Activated CD4-positive, alpha-beta T cell treated with anti-CD3 and anti-CD28 coated beads, Interleukin-2, Interleukin-4, amounts not matched to agents 100 ng/mL and 50 ng/mL, durations not matched to agents 16 hours and 8 hours (primary cell): Measurements from ENCODE around the gene GAST.

Experiments
- DNase-seq: peaks from one replicate; pipeline ENCODE4 v3.0.0-alpha.2; 2020; ENCODE audit warnings: low spot score

GAST gene

DNA sequence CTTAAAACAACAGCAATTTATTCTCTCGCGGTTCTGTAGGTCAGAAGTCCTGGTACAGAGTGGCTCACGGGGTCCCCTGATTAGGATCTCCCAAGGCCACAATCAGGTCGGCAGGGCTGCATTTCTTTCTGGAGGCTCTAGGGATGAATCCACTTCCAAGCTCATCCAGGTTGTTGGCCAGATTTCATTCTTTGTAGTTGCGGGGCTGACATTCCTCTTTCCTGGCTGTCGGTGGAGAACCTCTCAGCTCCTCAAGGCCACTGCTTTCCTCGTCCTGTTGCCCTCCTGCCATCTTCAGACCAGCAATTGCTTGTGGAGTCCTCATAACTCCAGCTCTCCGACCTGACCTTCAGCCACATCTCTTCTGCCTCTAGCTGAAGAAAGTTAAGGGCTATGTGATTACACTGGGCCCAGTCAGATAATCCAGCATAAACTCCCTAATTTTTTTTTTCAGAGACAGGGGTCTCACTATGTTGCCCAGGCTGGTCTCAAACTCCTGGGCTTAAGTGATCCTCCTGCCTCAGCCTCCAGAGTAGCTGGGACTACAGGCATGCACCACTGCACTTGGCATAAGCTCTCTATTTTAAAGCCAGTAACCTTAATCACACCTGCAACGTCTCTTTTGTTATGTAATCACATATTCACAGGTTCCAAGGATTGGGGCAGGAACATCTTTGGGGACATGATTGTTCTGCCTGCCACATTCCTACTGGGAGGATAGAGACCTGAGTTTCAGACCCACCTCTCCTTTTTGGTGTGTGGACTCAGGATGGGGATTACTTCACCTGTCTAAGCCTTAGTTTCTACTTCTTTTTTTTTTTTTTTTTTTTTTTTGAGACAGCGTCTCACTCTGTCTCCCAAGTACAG lies 4.1 kb upstream of the GAST start:
- no peak for DNase-seq

- DNase-seq: no peak
Observed at GRCh38 chr17:41710472-41711090, 1.6 kb upstream of the GAST start.

DNA sequence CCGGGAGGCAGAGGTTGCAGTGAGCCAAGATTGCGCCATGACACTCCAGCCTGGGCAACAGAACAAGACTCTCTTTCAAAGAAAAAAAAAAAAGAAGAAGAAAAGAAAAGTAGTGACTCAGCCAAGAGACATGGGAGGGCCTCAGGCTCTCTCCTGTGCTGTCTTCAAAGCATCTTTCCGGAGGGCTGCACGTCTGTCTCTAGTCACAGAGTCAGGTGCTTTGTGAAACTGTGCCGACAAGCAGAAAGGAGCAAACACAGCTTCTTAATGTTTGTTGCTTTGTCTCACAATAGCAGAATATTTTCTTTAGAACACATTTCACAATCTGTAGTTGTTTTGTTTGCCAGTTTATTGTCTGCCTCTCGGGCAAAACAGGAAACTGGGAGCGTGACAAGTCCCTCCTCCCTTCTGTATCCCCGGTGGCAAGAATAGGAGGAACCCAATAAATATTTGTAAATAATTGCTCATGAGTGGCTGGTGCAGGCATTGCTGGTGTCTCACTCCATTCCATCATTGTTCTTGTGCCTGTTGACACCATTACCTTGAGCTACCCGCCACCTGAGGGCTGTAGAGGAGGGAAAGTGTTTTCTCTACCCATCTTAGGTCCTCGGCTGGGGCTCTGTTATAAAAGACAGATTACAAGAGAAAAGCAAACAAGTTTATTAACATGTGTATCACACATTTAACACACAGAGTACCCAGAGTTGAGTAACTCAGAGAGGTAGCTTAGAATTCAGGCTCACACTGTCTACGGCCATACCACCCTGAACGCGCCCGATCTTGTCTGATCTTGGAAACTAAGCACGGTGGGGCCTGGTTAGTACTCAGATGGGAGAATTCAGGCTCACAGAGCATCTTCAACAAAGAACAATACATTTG lies 5.5 kb downstream of the GAST start:
- no peak for DNase-seq

DNA sequence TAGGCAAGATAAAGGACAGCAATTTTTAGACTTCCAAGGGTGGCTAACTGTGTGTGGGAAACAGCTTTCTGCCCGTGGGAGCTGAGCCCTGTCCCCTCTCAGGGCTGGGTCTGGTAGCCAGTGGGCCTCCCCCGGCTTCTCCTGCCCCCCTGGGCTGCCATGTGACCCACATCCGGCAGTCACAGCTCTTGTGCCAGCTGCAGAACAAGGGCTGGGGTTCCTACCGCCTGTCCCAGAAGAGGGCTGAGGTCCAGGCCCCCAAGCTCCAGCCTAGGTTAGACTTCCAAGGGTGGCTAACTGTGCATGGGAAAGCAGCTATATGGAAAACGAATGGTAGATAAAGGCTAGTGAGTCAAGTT lies 6.1 kb downstream of the GAST start:
- no peak for DNase-seq

- DNase-seq: no peak
Observed at GRCh38 chr17:41722231-41722630, 10.1 kb downstream of the GAST start.

DNA sequence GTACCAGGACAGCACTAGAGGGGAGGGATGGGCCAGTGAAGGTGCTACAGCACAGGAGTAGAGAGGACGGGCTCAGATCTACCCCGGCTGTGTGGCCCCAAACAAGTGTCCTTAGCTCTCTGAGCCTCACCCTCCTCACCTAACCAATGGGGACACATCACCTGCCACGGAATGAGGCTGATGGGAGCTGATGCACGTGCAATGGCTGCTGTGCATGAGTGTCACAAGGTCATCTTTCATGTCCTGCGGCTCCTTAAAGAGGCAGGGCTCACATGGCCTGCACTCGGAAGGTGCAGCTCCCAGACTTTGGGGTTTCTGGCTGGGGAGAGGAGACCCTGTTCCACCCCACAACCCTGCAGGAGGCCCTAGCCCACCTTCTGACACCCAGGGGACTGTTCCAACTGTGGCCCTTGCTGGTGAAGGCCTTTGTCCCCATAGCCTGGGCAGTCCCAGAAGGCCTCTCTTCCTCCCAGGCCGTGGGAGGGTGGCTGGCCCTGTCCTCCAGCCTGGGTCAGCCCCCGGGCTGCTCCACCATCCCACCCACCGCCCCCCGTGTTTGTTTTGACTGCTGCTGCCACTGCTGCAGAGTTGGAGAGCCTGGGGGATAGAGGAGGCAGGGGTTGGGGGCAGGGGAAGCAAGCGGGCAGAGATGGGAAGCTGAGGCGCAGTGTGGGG lies 11.8 kb downstream of the GAST start:
- no peak for DNase-seq

DNA sequence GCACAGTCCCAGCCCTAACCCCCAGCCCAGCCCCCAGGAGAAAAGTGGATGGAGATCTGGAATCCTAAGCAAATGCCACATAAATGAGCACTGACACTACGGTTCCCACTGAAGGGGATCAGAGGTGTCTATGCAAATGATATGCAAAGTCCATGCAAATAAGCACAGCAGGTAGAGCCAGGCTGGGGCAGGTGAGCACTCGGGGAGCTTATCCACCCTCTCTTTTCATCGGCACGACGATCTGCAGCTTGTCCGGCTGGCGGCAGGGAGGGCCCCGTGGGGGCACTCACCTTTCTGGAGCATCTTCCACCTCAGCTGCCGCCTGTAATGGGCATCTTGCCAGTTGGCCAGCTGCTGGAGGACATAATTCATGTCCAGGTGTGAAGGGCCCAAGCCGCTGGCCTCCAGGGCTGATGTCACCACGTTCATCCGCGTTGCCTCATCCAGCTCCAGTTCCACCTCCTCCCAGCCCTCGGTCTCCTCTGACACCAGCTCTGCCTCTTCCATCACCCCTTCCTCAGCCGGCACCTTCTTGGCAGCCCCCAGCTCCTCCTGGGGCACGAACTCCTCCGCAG lies 12.4 kb downstream of the GAST start:
- no peak for DNase-seq

DNA sequence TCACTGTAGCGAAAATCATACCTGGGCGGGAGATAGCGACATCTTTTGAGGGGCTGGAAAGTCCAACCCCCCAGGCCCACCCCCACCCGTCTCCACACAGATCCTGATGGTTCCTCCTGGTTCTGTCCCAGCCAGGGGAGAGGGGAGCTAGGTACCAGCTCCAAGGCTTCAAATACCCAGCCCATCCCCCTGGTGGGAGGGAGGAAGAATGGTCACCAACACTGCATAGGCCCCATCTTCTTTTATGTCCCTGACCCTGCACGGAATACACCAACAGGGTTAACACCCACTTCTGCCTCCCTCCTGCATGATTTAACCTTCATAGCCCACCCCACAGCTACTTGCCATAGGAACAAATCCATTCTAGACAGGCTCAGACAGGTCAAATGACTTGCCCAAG lies 13.0 kb downstream of the GAST start:
- no peak for DNase-seq

DNA sequence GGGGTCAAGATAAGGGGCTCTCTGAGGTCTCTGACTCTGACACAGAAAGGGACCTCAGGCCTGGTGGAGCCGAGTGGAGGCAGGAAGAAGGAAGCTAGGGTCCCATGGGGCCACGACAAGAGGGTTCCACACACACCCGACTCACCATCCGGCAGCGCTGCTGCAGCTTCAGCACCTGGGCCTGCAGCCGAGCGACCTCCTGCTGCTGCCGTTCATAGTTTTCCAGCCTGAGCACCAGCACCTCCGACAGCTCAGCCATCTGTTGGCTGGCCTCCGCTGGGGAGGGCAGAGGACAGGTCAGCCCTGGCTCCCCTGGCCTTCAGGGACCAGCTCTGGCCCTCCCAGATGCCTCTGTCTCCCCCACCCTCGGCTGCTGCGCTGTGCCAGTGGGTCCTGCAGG lies 15.9 kb downstream of the GAST start:
- DNase-seq: no peak

GRCh38 chr17:41730479-41730878 lies 18.3 kb downstream of the GAST start:
- no peak for DNase-seq

DNA sequence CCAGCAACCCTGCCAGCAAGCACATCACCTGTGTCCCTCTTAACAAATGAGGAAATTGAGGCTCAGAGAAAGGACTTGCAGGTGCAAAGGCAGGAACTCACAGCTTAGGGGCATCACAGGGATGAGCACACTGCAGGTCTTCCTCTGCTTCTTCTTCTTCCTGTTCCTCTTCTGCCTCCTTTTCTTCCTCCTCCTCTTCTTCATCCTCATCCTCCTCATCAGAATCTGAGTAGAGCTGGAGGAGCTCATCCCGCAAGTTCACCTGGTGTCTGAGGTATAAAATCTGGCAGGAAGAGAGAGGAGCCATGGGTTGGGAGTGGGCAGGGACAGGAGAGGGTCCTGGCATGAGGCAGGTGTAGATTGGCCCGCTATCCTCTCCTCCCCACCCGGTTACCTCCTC lies 19.7 kb downstream of the GAST start:
- DNase-seq: no peak

GRCh38 chr17:41733348-41734138 lies 21.4 kb downstream of the GAST start:
- DNase-seq: no peak

GRCh38 chr17:41734139-41734948 lies 22.2 kb downstream of the GAST start, which contains the start of gene HAP1:
TSS of gene HAP1 (minus strand) at chr17:41734643. CDS start at chr17:41734634, 9 bp downstream.
- no peak for DNase-seq

GRCh38 chr17:41734949-41735313 lies 22.8 kb downstream of the GAST start:
- DNase-seq: no peak

DNA sequence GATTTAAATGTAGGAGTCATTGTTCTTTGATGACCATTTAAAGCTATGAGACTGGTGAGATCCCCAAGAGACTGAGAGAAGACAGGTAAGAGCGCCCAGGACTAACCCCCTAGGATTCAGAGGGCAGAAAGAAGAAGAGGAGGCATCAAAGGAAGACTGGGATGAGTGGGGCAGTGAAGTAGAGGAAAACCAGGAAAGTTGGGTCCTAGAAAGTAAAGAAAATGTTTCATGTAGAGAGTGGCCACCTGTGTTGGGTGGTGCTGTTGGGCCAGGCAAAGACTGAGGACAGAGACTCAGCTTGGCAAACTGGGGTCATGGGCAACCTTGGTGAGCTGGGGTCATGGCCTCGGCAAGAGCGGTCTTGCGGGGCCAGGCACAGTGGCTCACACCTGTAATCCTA lies 23.6 kb downstream of the GAST start:
- DNase-seq: no peak

- no peak for DNase-seq
Observed at GRCh38 chr17:41736983-41737679, 25.0 kb downstream of the GAST start.

DNA sequence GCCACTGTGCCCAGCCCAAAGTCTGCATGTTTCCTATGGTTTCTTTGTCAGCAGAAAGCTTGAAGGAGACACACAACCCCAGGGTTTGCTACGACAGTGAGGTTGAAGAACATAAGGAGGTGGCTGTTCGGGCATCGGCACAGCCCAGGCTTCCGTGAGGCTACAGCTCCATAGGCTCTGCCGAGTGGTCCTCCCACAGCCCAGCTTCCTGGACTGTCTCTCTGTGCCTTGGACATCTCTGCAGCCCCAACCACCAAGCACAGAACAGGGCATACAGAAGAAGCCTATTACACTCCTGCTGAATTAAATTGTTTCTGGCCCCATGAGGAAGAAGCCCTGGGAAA lies 25.5 kb downstream of the GAST start:
- no peak for DNase-seq

GRCh38 chr17:41738077-41738800 lies 26.1 kb downstream of the GAST start:
- peak; percentile 86 for DNase-seq

DNA sequence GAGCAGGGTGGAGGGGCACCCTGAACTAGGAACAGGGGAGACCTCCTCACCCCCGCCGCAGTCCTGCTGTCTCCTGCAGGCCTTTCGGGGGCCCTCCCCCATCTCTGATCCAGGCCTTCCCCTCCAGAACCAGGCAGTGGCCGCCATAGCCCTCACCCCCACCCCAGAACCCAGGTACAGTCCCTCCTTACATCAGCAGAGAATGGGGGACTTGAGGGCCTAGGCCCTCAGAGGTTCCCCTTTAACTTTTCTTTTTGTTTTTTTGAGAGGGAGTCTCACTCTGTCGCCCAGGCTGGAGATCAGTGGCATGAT lies 26.6 kb downstream of the GAST start:
- no peak for DNase-seq
